PFSK-1 (cell line): ENCODE data around the gene CFAP251.

Source experiments
- FOXP2 ChIP-seq: optimal IDR thresholded peaks from 2 replicates; pipeline ENCODE3; 2011; ENCODE audit warnings: borderline replicate concordance, control low read depth, inconsistent platforms; ENCODE audit not compliant: insufficient read depth; ENCODE audit errors: extremely low read length, extremely low read depth
- POLR2AphosphoS5 ChIP-seq: IDR thresholded peaks from 2 replicates; pipeline ENCODE4 v1.6.1; 2012; ENCODE audit warnings: low read depth, mild to moderate bottlenecking, control low read depth, low read length, moderate library complexity
- REST ChIP-seq, 2 experiments: IDR thresholded peaks; 2 replicates each; pipeline versions ENCODE4 v1.6.1 to v1.8.0; 2011 to 2012; ENCODE audit warnings: low read depth in 2 of 2, low read length in 2 of 2, control low read depth in 1 of 2, inconsistent platforms in 1 of 2, mild to moderate bottlenecking in 1 of 2, moderate library complexity in 1 of 2; ENCODE audit not compliant: insufficient read depth in 1 of 2
- SIN3A ChIP-seq: IDR thresholded peaks from 2 replicates; pipeline ENCODE4 v1.6.1; 2012; ENCODE audit warnings: mild to moderate bottlenecking, low read length, moderate library complexity, borderline replicate concordance; ENCODE audit not compliant: insufficient read depth
- TAF1 ChIP-seq: IDR thresholded peaks from 2 replicates; pipeline ENCODE4 v1.6.1; 2012; ENCODE audit warnings: low read length, control low read depth, borderline replicate concordance; ENCODE audit not compliant: insufficient read depth

Gene CFAP251

DNA sequence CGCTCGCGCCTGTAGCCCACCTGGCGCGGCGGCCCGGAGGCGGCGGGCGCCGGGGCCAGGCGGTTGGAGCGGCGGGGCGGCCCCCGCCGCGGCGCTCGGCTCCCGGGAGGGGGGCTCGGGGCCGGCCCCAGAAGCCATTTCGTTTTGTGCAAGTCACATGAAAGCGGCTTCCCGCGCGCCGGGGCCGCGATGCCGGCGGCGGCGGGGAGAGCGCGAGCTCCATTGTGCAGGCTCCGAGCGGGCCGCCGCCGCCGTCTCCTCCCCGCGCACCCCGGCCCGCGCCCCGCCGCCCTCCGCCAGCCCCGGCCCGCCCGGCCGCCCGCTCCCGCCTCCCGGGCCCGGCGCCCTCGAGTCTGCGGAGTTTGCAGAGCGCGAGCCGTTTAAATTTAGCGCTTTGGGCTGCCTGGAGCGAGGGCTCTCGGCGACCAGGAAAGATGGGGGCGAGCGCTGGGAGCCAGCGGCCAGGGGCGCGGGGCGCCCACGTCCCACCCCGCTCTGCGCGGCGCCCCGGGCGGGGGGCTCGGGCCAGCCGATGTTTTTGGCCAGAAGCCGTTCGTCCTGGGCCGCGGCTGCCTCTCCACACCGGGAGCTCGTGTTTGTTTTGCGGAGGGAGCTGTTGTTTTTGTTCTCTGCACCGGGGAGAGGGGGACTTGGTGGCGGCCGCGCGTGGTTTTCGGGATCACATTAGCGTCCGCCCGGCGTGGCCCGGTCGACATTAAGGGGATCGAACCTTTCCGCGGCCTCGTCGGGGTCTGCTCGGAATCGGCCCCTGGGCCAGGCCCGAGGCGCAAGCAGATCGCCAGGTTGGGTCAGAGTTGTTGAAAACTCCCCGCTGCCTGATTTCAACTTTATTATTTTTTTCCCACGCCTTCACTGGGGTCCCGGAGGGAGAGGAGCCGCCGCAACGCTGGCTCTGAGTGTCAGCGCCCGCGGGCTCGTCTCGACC lies 104.3 kb downstream of the CFAP251 start:
- TF ChIP-seq SIN3A (no peak), POLR2AphosphoS5 (no peak), TAF1 (no peak), FOXP2 (no peak), REST (IDR thresholded peaks at IDR 0.05; ENCODE audit: insufficient read depth in 1 of 2, low read depth in 2 of 2, low read length in 2 of 2) (no peak)

DNA sequence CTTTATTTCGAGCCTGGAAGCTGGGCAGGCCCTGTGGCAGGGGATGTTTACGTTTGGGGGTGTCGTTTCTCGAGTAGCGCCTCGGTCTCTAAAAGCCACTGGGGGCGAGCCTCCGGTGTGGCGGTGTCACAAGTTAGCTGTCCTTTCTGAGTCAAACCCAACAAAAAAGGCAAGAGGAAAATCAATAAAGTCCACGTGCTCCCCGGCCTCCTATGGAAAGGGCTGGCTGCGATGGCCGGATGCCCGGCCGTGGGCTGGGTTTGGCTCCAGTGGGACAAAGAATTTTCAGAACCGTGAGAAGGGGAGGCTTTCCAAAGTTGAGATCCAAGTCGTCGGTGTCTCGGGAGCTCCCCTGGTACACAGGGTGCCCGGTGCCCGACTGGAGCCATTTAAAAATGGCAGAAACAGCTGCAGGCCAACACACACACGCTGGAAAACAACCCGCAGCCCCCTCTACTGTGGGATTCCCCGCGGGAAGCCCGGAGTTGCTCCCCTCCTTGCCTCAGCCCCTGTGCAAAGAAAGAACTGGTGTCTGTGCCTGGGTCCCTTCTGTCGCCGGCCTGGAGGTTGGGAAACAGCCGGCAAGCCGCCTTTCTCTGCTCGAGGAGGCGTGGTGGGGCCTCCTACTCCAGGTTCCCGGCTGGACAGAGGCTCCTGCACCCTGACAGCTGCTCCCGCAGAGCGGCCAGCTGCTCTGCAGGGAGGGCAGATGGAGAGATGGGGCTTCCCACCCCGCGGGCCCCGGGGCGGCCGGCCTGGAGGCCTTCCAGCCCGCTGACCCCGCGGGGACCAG lies 105.1 kb downstream of the CFAP251 start:
- no peak for TF ChIP-seq TAF1
- no peak for TF ChIP-seq REST (IDR thresholded peaks at IDR 0.05; ENCODE audit: insufficient read depth in 1 of 2, low read depth in 2 of 2, low read length in 2 of 2)
- 0 out of 2 replicates have a peak, but pooled peaks have one; percentile 10 for TF ChIP-seq SIN3A

DNA sequence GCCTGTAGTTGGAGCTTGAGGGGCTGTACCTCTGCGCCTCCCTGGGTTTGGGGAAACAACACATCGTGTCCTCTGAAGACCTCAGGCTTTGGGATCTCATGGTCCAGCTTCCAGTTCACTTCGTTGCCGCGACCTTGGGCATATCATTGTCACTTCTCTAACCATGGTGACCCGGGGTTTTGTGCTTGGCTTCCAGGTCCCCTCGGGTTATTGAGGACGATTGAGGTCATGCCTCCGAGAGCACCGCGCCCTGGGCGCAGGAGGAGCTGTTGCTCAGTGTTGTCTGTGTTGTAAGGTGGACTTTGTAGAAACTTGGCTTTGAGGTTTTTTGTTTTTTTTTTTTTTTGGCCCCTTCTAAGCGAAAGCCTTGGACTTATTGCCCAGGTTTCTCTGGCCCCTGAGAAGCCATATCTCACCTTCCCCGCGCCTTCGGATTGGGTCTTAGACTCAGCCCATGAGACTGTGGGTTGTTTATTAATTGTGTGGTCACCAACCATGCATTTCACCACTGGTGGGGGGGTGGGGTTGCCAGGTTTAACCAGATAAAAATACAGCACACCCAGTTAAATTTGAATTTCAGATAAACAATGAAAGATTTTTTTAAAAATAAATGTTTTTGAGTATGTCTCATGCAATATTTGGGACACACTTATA lies 105.9 kb downstream of the CFAP251 start:
- TF ChIP-seq FOXP2, result no peak
- TF ChIP-seq SIN3A, result no peak
- no peak for TF ChIP-seq REST (IDR thresholded peaks at IDR 0.05; ENCODE audit: insufficient read depth in 1 of 2, low read depth in 2 of 2, low read length in 2 of 2)
- no peak for TF ChIP-seq TAF1
- no peak for TF ChIP-seq POLR2AphosphoS5

- TF ChIP-seq FOXP2 (no peak), TAF1 (no peak), REST (IDR thresholded peaks at IDR 0.05; ENCODE audit: insufficient read depth in 1 of 2, low read depth in 2 of 2, low read length in 2 of 2) (no peak), SIN3A (no peak), POLR2AphosphoS5 (no peak)
Measured at GRCh38 chr12:122026706-122027333, 108.4 kb downstream of the CFAP251 start.
